ENCODE data around the gene IL4R. TPM values are rescaled to one million over a fixed set of nuclear protein-coding genes. Genes with fewer than 3 reads are reported as not detected.

The IL4R gene
- total and polyA plus RNA-seq, 10 of the 15 experiments (the other 5 are each of a cell fraction or from before 2014, with no cell fraction given) = 2.6 to 70.4 (median 36.6) TPM

DNA sequence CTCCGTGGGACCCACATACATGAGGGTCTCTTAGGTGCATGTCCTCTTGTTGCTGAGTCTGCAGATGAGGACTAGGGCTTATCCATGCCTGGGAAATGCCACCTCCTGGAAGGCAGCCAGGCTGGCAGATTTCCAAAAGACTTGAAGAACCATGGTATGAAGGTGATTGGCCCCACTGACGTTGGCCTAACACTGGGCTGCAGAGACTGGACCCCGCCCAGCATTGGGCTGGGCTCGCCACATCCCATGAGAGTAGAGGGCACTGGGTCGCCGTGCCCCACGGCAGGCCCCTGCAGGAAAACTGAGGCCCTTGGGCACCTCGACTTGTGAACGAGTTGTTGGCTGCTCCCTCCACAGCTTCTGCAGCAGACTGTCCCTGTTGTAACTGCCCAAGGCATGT, 50.0 kb downstream of the IL4R start:
- Histone ChIP-seq H3K27me3 (replicated peaks in 1 of 2; ENCODE audit: control insufficient read depth in 2 of 2, insufficient read depth in 2 of 2, low read length in 1 of 2) (no peaks in the 10 kb centered on the region), H3K27ac (ENCODE audit: control insufficient read depth, insufficient read depth) (no peak overlapping the region), H3K4me2 (ENCODE audit: control insufficient read depth, insufficient read depth) (no peak overlapping the region), H3K4me3 (no peak overlapping the region), H2AFZ (ENCODE audit: control insufficient read depth, low read depth, low read length) (no peak overlapping the region), H3K9ac (ENCODE audit: control insufficient read depth, insufficient read depth, low read length) (no peak overlapping the region), H4K20me1 (ENCODE audit: control insufficient read depth, insufficient read depth) (no peaks in the 10 kb centered on the region), H3K9me3 (replicated peaks; ENCODE audit: control insufficient read depth, insufficient read depth, low read length) (no peaks in the 10 kb centered on the region), H3K79me2 (ENCODE audit: control insufficient read depth, insufficient read depth, low read length) (no peaks in the 10 kb centered on the region), H3K4me1 (ENCODE audit: control insufficient read depth, insufficient read depth, low read length) (peaks cover 24% of the 10 kb centered on the region), H3K36me3 (ENCODE audit: control insufficient read depth in 2 of 2, insufficient read depth in 2 of 2, low read length in 1 of 2) (peaks cover 0 to 25% of the 10 kb centered on the region in 2 experiments; a peak in 3 of 4 replicates)
- in situ Hi-C loops (cut with MboI) (loop anchor here (25.0 kb wide), 1 partner anchor 1526 kb away; no protein-coding TSS in a partner anchor), intact Hi-C loops (cut with micrococcal nuclease; ENCODE audit: unreplicated experiment) (no loop called here)
- TF ChIP-seq, protein P1, sequence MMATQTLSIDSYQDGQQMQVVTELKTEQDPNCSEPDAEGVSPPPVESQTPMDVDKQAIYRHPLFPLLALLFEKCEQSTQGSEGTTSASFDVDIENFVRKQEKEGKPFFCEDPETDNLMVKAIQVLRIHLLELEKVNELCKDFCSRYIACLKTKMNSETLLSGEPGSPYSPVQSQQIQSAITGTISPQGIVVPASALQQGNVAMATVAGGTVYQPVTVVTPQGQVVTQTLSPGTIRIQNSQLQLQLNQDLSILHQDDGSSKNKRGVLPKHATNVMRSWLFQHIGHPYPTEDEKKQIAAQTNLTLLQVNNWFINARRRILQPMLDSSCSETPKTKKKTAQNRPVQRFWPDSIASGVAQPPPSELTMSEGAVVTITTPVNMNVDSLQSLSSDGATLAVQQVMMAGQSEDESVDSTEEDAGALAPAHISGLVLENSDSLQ (IDR thresholded peaks at IDR 0.05) = no peak
- TF ChIP-seq HDAC6 (IDR thresholded peaks at IDR 0.05; ENCODE audit: unreplicated experiment) = no peak
- no peak for TF ChIP-seq EED (IDR thresholded peaks at IDR 0.05; ENCODE audit: low read depth)
- no peak for TF ChIP-seq CBX3 (IDR thresholded peaks at IDR 0.05; ENCODE audit: borderline replicate concordance, low read depth)
- TF ChIP-seq, protein P2, sequence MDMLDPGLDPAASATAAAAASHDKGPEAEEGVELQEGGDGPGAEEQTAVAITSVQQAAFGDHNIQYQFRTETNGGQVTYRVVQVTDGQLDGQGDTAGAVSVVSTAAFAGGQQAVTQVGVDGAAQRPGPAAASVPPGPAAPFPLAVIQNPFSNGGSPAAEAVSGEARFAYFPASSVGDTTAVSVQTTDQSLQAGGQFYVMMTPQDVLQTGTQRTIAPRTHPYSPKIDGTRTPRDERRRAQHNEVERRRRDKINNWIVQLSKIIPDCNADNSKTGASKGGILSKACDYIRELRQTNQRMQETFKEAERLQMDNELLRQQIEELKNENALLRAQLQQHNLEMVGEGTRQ (IDR thresholded peaks at IDR 0.05; ENCODE audit: borderline replicate concordance, low read depth, low read length) = no peak
- CTCF ChIA-PET = interaction anchor here (1.0 kb wide), 2 partner anchors 129 to 185 kb away, joined by 3 to 5 read pairs; no protein-coding TSS in a partner anchor
- POLR2A ChIA-PET = interaction anchor here (0.6 kb wide), 1 partner anchor 129 kb away, joined by 3 read pairs; no protein-coding TSS in a partner anchor
- WGBS (ENCODE audit: insufficient coverage, insufficient replicate concordance, low lambda C conversion rate, missing lambda C conversion rate) = 77% methylated on average over 9 of the region's 9 CpGs
- no peak for ATAC-seq
- no TSS peak for BruUV-seq (replicated peaks)
- SMC1A ChIA-PET (ENCODE audit: uncharacterized antibody, unreplicated experiment) = interaction anchor here (0.9 kb wide), 1 partner anchor 45 kb away, joined by 3 read pairs; no protein-coding TSS in a partner anchor
- no peak for FAIRE-seq
- RAD21 ChIA-PET (ENCODE audit: unreplicated experiment) = interaction anchor here (0.6 kb wide), 1 partner anchor 184 kb away, joined by 3 read pairs; no protein-coding TSS in a partner anchor
- no peak for DNase-seq (ENCODE audit: low read depth, low spot score)
